GM12892 (cell line): ENCODE results near the gene LRP2BP.

ENCODE experiments used
- DNase-seq: peaks from one replicate; pipeline ENCODE4 v3.0.0; 2011; ENCODE audit not compliant: insufficient read length
- FAIRE-seq: peaks from 2 replicates; lab custom pipeline; 2011; peaks lifted over from hg19 to GRCh38; lab: Jason Lieb, UNC
- POLR2A ChIP-seq: IDR thresholded peaks from 2 replicates; pipeline ENCODE4 v1.6.1; 2011; ENCODE audit warnings: low read depth, low read length, control low read depth
- POLR2AphosphoS5 ChIP-seq: IDR thresholded peaks from 2 replicates; pipeline ENCODE4 v1.6.1; 2011; ENCODE audit warnings: low read depth, low read length, control low read depth
- TAF1 ChIP-seq: IDR thresholded peaks from 2 replicates; pipeline ENCODE4 v1.6.1; 2011; ENCODE audit warnings: low read depth, mild to moderate bottlenecking, control low read depth, low read length, borderline replicate concordance

Gene LRP2BP

DNA sequence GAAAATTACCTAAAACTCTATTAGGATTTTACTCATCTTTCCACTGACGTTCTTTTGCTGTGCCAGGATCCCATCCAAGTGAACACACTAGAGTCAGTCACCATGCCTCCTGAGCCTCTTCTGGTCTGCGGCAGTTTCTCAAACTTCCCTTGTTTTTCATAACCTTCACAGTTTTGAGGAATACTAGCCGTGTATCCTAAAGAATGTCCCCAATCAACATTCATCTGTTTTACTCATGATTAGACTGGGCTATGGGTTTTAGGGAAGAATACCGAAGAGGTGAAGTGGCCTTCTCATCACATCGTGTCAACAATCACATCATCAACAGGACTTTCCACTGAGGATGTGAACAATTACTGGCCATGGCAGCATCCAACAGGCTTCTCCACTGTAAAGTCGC is 4.8 kb downstream of the LRP2BP start:
- FAIRE-seq (peak; percentile 54), DNase-seq (no peak)
- TF ChIP-seq POLR2AphosphoS5 (no peak), POLR2A (no peak), TAF1 (no peak)

DNA sequence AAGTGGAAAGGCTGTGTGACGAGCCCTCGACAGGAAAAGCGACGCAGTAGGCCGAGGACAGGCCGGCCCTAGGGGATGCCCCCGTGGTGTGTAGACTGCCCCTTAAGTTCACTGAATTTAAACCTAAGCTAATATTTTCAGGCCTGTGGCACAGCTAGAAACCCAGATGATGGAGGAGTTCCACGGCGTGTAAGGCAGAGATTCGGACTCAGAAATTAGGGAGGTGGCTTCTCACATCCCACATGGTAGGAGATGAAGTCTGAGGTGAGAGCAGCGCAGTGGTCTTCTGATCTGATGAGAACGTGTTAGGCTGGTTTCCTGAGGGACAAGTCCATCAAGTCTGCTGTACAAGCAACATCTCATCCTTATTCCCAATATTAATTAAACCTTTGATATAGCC is 7.8 kb downstream of the LRP2BP start:
- TF ChIP-seq POLR2AphosphoS5 (0 out of 2 replicates have a peak, but pooled peaks have one; percentile 41), POLR2A (no peak)
- FAIRE-seq: no peak
- no peak for DNase-seq

DNA sequence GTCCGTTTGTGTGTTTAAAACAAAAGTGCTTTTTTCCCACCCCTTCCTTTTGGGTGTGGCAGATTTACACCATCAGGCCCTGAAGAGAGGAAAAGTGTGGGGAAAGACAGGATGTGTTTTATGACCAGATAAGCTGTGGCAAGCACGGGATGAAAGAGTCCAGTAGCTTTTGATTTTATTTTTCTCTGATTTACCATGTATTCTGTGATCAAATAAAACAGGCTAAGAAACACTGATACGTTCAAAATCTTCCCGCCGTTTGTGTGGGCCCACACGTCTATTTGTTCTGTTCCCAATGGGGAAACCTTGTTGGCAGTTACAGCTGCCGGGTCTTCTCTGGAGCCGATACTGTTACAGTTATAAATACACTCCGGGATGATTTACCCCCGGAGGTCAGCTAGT is 10.8 kb downstream of the LRP2BP start:
- FAIRE-seq (no peak), DNase-seq (no peak)
- TF ChIP-seq POLR2A (no peak), POLR2AphosphoS5 (no peak), TAF1 (no peak)

DNA sequence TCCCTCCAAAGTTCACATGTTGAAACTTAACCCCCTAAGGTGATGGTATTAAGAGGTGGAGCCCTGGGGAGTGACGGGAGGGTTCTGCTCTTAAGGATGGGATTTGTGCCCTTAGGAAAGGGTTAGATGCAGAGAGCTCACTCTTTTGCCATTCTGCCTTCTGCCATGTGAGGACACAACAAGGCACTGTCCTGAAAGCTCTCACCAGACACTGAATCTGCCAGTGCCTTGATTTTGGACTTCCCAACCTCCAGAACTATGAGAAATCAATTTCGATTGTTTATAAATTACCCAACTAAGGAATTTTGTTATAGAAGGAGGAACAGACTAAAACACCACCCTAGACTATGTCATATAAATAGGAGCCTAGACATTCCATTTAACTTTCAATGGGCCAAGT is 11.7 kb downstream of the LRP2BP start:
- FAIRE-seq (no peak), DNase-seq (no peak)
- TF ChIP-seq TAF1 (no peak), POLR2A (peak; percentile 16; the same call in 1 of the 2 replicates)

DNA sequence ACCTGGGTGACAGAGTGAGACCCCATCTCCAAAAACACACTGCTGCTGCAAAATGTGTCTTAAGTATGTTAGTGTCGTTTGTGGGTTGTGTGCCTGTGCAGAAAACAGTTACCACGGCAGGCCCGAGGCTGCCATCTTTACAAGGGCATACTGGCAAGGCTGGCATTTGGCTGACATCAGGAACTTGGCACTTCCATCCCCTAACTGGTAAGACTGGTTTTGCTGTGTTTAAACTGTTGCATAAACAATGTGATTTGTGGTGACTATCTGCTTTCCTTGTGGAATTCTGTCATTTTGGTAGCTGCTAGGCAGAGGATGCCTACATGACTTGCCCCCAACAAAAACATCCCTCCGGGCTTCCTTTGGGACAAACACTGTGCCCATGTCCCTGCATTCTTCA is 12.3 kb downstream of the LRP2BP start:
- TF ChIP-seq TAF1 (no peak), POLR2A (no peak), POLR2AphosphoS5 (no peak; the same call in 1 of the 2 replicates)
- FAIRE-seq: no peak
- no peak for DNase-seq

DNA sequence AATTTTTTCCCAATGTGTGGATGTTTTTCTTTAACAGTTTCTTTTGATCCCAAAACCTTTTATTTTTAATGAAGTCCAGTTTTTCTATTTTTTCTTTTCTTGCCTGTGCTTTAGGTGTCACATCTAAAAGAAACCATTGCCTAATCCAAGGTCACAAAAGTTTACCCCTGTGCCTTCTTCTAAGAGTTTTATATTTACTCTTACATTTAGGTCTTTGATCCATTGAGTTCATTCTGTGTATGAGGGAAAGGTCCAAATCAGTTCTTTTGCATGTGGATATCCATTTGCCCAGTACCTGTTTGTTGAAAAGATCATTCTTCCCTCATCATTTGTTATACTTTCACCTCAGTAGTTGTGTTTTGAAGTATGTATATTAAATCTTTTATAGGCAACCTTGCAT is 13.0 kb downstream of the LRP2BP start:
- DNase-seq: no peak
- no peak for TF ChIP-seq TAF1
- no peak for TF ChIP-seq POLR2A
- TF ChIP-seq POLR2AphosphoS5: no peak
- FAIRE-seq: no peak

DNA sequence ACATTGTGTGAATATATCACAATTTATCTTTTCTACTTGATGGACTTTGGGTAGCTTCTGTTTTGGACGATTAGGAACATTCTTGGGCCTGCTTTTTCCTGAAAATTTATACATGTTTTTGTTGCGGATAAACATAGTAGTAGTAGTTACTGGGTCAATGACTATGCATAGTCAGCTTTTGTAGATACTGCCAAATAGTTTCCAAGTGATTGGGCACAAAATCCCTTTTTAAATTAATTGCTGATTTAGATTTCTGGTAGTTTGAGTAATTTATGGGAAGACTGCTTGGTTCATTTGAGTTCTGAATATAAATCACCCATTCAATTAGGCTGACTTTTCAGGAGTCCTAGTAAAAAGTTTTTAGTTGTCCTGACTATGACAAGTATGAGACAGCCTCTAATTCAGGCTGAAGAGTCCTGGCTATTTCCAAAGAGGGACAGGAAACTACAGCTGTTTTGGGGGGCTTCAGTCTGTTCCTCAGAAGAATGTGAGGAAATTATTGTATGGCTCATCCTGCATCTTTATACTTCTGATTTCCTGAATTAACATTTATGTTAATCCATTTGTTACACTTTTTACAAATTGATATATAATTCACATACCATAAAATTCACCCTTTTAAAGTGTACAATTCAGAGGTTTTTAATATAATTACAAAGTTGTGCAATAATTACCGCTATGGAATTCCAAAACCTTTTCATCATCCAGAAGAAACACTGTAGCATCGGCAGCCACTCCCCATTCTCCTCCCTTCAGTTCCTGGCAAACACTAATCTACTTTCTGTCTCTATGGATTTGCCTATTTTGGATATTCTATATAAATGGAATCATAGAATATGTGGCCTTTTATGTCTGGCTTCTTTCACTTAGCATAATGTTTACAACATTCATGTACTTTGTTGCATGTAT is 14.2 kb downstream of the LRP2BP start:
- DNase-seq (no peak), FAIRE-seq (no peak)
- TF ChIP-seq POLR2A: no peak

DNA sequence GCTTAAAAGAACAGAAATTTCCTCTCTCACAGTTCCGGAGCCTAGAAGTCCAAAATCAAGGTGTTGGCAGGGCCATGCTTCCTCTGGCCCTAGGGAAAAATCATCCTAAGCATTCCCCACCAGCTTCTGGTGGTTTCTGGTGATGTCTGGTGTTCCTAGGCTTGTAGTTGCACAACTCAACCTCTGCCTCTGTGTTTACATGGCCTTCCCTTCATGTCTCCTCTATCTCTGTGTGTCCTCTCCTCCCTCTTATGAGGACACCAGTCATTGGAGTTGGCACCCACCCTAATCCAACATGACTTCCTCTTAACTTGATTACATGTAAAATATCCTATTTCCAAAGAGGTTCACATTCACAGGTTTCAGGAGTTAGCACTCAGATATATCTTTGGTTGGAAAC is 15.4 kb downstream of the LRP2BP start:
- DNase-seq (no peak), FAIRE-seq (no peak)
- TF ChIP-seq POLR2AphosphoS5 (peak; percentile 21; the same call in 1 of the 2 replicates), POLR2A (peak; percentile 30; the same call in 1 of the 2 replicates), TAF1 (no peak)

DNA sequence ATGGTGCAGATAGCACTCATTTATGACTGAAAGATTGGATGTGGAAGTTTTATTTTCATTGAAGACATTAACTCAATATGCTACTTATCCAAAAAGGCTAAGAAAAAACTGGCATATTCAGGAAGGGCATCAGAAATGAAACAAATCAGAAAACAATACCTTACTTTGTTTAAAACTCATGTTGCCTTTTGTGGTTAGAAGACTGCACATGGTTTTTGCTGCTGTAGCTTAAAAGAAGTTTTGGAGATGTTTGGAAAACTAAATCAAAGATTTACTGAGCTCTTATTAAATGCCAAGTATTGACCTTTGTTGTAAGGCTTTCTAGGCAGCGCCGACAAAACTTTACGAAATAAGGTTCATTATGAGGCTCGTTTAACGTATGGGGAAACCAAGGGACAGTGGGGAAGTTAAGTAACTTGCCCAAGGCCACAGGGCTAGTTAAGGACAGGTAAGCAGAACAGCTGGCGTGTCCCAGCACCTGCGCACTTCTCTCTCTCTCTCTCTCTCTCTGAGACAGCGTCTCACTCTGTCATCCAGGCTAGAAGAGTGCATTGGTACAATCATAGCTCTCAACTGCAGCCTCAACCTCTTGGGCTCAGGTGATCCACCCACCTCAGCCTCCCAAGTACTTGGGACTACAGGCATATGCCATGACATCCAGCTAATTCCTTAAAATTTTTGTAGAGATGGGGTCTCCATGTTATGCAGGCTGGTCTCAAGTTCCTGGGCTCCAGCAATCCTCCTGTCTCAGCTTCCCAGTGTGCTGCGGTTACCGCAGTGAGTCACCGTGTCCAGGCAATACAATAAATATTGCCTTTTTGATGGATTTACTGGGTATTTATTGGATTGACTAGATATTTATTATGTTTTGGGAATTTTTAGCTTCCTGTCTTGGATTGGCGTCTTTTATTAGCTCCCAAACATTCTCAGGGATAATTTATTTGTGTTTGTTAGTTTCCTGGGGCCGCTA is 16.1 kb downstream of the LRP2BP start:
- TF ChIP-seq POLR2AphosphoS5 (0 out of 2 replicates have a peak, but pooled peaks have one; percentile 64), TAF1 (no peak), POLR2A (no peak; the same call in 1 of the 2 replicates)
- no peak for FAIRE-seq
- no peak for DNase-seq

DNA sequence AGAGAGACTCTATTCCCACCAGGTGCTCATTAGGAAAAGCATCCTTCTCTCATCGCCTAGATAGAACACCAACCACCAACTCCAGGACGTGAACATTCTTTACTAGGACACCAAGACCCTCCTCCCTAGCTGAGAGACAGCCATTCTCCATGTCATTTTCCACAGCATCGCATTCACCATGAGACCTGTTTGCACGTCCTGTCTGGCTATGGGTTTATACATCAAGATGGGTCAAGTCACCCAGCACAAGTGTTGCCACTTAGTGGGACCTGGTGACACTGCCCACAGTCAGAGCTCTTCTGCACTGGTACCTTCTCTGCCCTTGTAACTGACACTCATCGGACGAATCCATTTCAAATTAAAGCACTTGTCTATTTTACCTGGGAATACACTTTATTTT is 17.5 kb downstream of the LRP2BP start:
- FAIRE-seq (peak; percentile 50), DNase-seq (no peak)
- TF ChIP-seq TAF1 (no peak), POLR2AphosphoS5 (peak; percentile 69)

DNA sequence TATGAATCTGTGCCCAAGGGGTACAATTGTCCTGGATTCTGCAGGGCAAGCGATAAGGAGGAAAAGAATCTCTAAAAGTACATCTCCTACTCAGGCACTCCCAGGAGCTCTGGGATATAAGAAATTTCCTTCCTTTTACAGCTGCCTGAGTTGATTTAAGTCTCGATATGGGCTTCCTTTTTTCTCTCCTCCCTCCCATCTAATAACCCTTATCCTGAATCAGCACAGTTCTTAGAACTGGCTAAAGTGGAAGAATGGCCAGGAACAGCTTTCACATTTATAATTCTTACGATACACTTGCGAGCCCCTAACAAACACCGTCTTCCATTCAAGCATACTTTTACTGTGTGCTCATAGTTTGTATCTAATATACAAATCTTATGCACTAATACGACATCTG is 21.2 kb downstream of the LRP2BP start:
- DNase-seq (no peak), FAIRE-seq (peak; percentile 36)
- TF ChIP-seq POLR2AphosphoS5 (no peak), POLR2A (no peak), TAF1 (no peak)
